Measurements from ENCODE around the gene CNN1.

- TF ChIP-seq CTCF (IDR thresholded peaks at IDR 0.05; ENCODE audit: control extremely low read depth in 1 of 3, insufficient read depth in 1 of 3, low read depth in 1 of 3, low read length in 3 of 3) (no peak), HDAC2 (IDR thresholded peaks at IDR 0.05; ENCODE audit: borderline replicate concordance in 1 of 2, low read depth in 2 of 2, low read length in 2 of 2) (peak; percentile 89 to 99; a peak in 3 of 4 replicates), GTF2F1 (IDR thresholded peaks at IDR 0.05; ENCODE audit: borderline replicate concordance, low read depth, low read length) (no peak), RFX5 (IDR thresholded peaks at IDR 0.05; ENCODE audit: borderline replicate concordance, low read depth, low read length) (no peak), CEBPB (IDR thresholded peaks at IDR 0.05; ENCODE audit: low read depth, low read length) (peak; percentile 41), CBX5 (IDR thresholded peaks at IDR 0.05; ENCODE audit: low read depth, low read length) (no peak), CREB1 (IDR thresholded peaks at IDR 0.05) (no peak)
These were observed 9.9 kb upstream of the CNN1 start, which contains the start of gene ECSIT for GRCh38 chr19:11528551-11529341.
